Breast epithelium (tissue), 3 donors: ENCODE data around the gene CACNB3.

Experiments
- CTCF ChIP-seq, 3 donors: fragments of 450-650 bp; IDR thresholded peaks; one replicate each; pipeline ENCODE4 v1.5.1; 2016 to 2017; ENCODE audit warnings: antibody characterized with exemption in 3 of 3, mild to moderate bottlenecking in 3 of 3, moderate library complexity in 3 of 3
- POLR2A ChIP-seq: fragments of 450-650 bp; IDR thresholded peaks from one replicate; pipeline ENCODE4 v1.6.1; 2016; ENCODE audit warnings: antibody characterized with exemption, mild to moderate bottlenecking, moderate library complexity
- POLR2AphosphoS5 ChIP-seq, 3 donors: sonication (generic); formaldehyde crosslinking; IDR thresholded peaks; one replicate each; pipeline ENCODE4 v1.6.1; 2017; ENCODE audit warnings: antibody characterized with exemption in 3 of 3

DNA sequence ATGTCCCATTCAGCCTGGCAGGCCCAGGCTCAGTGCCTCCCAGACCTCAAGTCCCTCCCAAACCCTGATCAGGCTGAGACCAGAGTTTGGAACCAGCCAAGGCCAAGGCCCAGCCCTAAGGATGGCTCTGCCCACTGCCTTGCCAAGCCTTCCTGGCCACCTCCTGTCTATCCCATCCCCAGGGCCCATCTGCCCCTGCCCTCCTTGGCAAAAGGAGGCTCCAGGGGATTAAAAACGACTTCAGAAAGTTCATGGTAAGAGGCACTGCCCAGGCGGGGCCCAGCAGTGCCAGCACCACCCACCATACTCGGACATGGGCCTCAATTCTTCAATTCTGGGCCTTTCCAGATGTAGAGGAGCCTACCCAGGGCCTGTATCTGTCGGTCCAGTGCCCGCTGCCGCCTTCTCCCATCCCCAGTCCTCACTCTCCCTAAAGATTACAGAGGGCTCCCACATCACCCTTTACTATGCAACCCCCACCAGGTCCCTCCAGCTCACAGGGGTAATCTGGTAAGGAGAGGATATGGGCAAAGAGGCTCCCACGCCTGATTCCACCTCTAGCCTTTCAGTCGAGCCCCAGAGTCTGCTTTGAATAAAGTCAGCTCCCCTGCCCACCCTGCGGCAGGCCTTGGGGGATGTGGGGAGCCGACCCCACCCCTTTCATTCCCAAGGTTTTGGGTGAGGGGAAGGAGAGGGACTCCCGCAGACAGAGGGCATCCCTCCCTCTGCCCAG, 30.3 kb upstream of the CACNB3 start:
- TF ChIP-seq CTCF (IDR thresholded peaks at IDR 0.05), result no peak
- no peak for TF ChIP-seq POLR2A
- TF ChIP-seq POLR2AphosphoS5 (IDR thresholded peaks at IDR 0.05), result no peak
